ENCODE results near the gene BHLHA15. TPM values are rescaled to one million over a fixed set of nuclear protein-coding genes. Genes with fewer than 3 reads are reported as not detected.

BHLHA15 gene
- polyA plus RNA-seq, 1 of the 3 experiments (the other 2 are of a cell fraction), result 0.10 TPM

GRCh38 chr7:98223351-98223897, 12.2 kb downstream of the BHLHA15 start:
- Histone ChIP-seq H3K79me2 (ENCODE audit: insufficient read depth) (no peaks in the 10 kb centered on the region), H3K36me3 (replicated peaks in 1 of 2; ENCODE audit: control insufficient read depth in 1 of 2, insufficient read depth in 2 of 2, low read length in 1 of 2) (peaks cover 8 to 13% of the 10 kb centered on the region in 2 experiments), H3K9me2 (no peaks in the 10 kb centered on the region), H3K4me3 (ENCODE audit: low read depth in 2 of 2, low read length in 1 of 2) (no peak overlapping the region), H3K27ac (ENCODE audit: low read depth in 2 of 2, low read length in 1 of 2) (no peak overlapping the region), H3K4me1 (ENCODE audit: control insufficient read depth in 1 of 2, insufficient read depth in 2 of 2, low read depth in 1 of 2, low read length in 1 of 2) (no peaks in the 10 kb centered on the region), H3K9me3 (no peaks in the 10 kb centered on the region), H4K20me1 (ENCODE audit: insufficient read depth) (no peaks in the 10 kb centered on the region), H3K9ac (no peak overlapping the region), H3K27me3 (ENCODE audit: insufficient read depth) (no peaks in the 10 kb centered on the region), H3K4me2 (no peak overlapping the region), H2AFZ (ENCODE audit: low read depth) (no peak overlapping the region), H3F3A (replicated peaks; ENCODE audit: insufficient read depth) (peaks cover 4% of the 10 kb centered on the region)
- WGBS (ENCODE audit: low lambda C conversion rate), result 87% methylated on average over 15 of the region's 15 CpGs
- no peak for TF ChIP-seq JUND (IDR thresholded peaks at IDR 0.05)
- no peak for TF ChIP-seq YY1 (IDR thresholded peaks at IDR 0.05; ENCODE audit: low read depth)
- ChIA-PET CTCF (no interaction called here), POLR2A (no interaction called here)
- no peak for DNase-seq

DNA sequence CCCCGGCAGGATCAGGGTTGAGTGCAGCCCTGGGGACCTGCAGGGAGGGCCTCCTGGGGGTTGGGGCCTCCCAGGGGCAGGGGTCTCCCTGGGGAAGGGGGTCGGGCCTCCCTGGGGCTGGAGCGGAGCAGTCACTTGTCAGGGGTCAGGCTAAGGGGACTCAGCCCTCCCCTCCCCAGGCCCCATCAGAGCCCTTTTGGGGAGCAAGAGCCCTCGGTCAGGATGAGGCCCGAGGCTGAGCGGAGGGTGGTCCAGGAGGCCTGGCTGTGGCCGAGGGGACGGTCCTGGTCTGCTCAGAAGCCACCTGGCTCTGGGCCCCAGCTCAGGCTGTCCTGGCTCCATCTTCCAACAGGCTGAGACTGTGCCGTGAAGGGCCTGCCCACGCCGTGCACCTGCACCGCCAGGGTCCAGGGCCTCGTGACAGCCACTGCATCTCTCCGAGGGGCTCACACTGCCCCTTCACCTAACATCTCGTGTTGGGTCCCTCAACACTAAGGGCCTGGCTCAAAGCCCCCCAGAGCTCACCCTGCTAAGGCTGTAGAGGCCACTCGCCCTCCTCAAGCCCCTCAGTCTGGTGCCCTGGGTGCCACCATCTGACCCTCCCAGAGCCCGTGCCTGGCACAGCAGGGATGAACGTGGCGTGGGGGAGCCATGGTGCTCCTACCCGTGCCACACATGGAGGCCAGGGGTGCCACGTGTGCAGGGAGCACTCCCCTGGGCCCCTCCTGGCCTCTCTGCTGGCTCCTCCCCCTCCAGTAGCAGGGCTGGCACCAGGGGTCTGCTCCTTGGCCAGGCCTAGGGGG, 12.9 kb downstream of the BHLHA15 start:
- Histone ChIP-seq H3K4me1 (ENCODE audit: control insufficient read depth in 1 of 2, insufficient read depth in 2 of 2, low read depth in 1 of 2, low read length in 1 of 2) (no peaks in the 10 kb centered on the region), H2AFZ (ENCODE audit: low read depth) (no peak overlapping the region), H3K27me3 (ENCODE audit: insufficient read depth) (no peaks in the 10 kb centered on the region), H3K9me3 (no peaks in the 10 kb centered on the region), H3K4me3 (ENCODE audit: low read depth in 2 of 2, low read length in 1 of 2) (no peak overlapping the region), H3K4me2 (no peak overlapping the region), H3K9me2 (no peaks in the 10 kb centered on the region), H3K27ac (ENCODE audit: low read depth in 2 of 2, low read length in 1 of 2) (no peak overlapping the region), H4K20me1 (ENCODE audit: insufficient read depth) (no peaks in the 10 kb centered on the region), H3K9ac (no peak overlapping the region), H3K36me3 (replicated peaks in 1 of 2; ENCODE audit: control insufficient read depth in 1 of 2, insufficient read depth in 2 of 2, low read length in 1 of 2) (peaks cover 8 to 13% of the 10 kb centered on the region in 2 experiments), H3F3A (replicated peaks; ENCODE audit: insufficient read depth) (peaks cover 4% of the 10 kb centered on the region), H3K79me2 (ENCODE audit: insufficient read depth) (no peaks in the 10 kb centered on the region)
- ChIA-PET POLR2A (no interaction called here), CTCF (interaction anchor here (0.6 to 1.0 kb wide), 2 partner anchors 203 to 222 kb away, joined by 3 to 4 read pairs; no protein-coding TSS in a partner anchor)
- TF ChIP-seq SIN3A (IDR thresholded peaks at IDR 0.05; ENCODE audit: borderline replicate concordance, low read depth, low read length) (no peak), FOXJ3 (CRISPR knock-in tag; IDR thresholded peaks at IDR 0.05) (no peak), EZH2phosphoT487 (IDR thresholded peaks at IDR 0.05; ENCODE audit: borderline replicate concordance, low read depth) (no peak), REST (IDR thresholded peaks at IDR 0.05; ENCODE audit: low read depth, low read length) (no peak), TCF12 (IDR thresholded peaks at IDR 0.05) (no peak), MAX (IDR thresholded peaks at IDR 0.05; ENCODE audit: low read depth) (no peak), SMC3 (IDR thresholded peaks at IDR 0.05; ENCODE audit: low read depth, low read length) (no peak), GABPA (IDR thresholded peaks at IDR 0.05; ENCODE audit: low read depth) (no peak), TEAD4 (IDR thresholded peaks at IDR 0.05; ENCODE audit: borderline replicate concordance, insufficient read depth) (no peak), TAF1 (IDR thresholded peaks at IDR 0.05; ENCODE audit: borderline replicate concordance, low read depth, low read length) (no peak), YY1 (IDR thresholded peaks at IDR 0.05; ENCODE audit: low read depth) (no peak)
- TF ChIP-seq, protein P1, sequence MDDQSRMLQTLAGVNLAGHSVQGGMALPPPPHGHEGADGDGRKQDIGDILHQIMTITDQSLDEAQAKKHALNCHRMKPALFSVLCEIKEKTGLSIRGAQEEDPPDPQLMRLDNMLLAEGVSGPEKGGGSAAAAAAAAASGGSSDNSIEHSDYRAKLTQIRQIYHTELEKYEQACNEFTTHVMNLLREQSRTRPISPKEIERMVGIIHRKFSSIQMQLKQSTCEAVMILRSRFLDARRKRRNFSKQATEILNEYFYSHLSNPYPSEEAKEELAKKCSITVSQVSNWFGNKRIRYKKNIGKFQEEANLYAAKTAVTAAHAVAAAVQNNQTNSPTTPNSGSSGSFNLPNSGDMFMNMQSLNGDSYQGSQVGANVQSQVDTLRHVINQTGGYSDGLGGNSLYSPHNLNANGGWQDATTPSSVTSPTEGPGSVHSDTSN (IDR thresholded peaks at IDR 0.05), result no peak
- TF ChIP-seq, protein P2, sequence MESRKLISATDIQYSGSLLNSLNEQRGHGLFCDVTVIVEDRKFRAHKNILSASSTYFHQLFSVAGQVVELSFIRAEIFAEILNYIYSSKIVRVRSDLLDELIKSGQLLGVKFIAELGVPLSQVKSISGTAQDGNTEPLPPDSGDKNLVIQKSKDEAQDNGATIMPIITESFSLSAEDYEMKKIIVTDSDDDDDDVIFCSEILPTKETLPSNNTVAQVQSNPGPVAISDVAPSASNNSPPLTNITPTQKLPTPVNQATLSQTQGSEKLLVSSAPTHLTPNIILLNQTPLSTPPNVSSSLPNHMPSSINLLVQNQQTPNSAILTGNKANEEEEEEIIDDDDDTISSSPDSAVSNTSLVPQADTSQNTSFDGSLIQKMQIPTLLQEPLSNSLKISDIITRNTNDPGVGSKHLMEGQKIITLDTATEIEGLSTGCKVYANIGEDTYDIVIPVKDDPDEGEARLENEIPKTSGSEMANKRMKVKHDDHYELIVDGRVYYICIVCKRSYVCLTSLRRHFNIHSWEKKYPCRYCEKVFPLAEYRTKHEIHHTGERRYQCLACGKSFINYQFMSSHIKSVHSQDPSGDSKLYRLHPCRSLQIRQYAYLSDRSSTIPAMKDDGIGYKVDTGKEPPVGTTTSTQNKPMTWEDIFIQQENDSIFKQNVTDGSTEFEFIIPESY (IDR thresholded peaks at IDR 0.05; ENCODE audit: borderline replicate concordance, low read depth), result no peak
- TF ChIP-seq, protein P3, sequence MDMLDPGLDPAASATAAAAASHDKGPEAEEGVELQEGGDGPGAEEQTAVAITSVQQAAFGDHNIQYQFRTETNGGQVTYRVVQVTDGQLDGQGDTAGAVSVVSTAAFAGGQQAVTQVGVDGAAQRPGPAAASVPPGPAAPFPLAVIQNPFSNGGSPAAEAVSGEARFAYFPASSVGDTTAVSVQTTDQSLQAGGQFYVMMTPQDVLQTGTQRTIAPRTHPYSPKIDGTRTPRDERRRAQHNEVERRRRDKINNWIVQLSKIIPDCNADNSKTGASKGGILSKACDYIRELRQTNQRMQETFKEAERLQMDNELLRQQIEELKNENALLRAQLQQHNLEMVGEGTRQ (IDR thresholded peaks at IDR 0.05; ENCODE audit: borderline replicate concordance, low read depth, low read length), result no peak
- peak; percentile 48 for DNase-seq
- 91% methylated on average over 17 of the region's 21 CpGs for WGBS (ENCODE audit: low lambda C conversion rate)

All from SK-N-SH (cell line).